GM12865 (cell line): ENCODE data around the gene TEPSIN.

Experiments
- DNase-seq: peaks from one replicate; pipeline ENCODE4 v3.0.0; 2010; ENCODE audit warnings: low read depth
- H3K4me3 ChIP-seq: 2 replicates; pipeline ENCODE4 v1.5.1; 2011; ENCODE audit warnings: mild to moderate bottlenecking, low read depth, low read length, control low read depth
- CTCF ChIP-seq: IDR thresholded peaks from 2 replicates; pipeline ENCODE4 v1.5.1; 2011; ENCODE audit warnings: low read length, control low read depth, low read depth, inconsistent platforms; ENCODE audit not compliant: insufficient read depth; ENCODE audit errors: missing control alignments

TEPSIN gene

GRCh38 chr17:81276781-81277180 is 37.9 kb upstream of the TEPSIN start:
- TF ChIP-seq CTCF: no peak
- H3K4me3 ChIP-seq: no peak overlapping the region

GRCh38 chr17:81274471-81274855 is 35.6 kb upstream of the TEPSIN start:
- TF ChIP-seq CTCF: no peak
- no peak overlapping the region for H3K4me3 ChIP-seq
- DNase-seq: no peak

More at GRCh38 chr17:81276781-81277180, 37.9 kb upstream of the TEPSIN start:
- DNase-seq: no peak

GRCh38 chr17:81273698-81274470 is 35.0 kb upstream of the TEPSIN start:
- DNase-seq: no peak
- TF ChIP-seq CTCF: no peak
- no peak overlapping the region for H3K4me3 ChIP-seq

GRCh38 chr17:81272616-81273015 is 33.8 kb upstream of the TEPSIN start:
- DNase-seq: no peak
- TF ChIP-seq CTCF: no peak
- H3K4me3 ChIP-seq: no peak overlapping the region

GRCh38 chr17:81271226-81271625 is 32.4 kb upstream of the TEPSIN start:
- H3K4me3 ChIP-seq: no peak overlapping the region
- TF ChIP-seq CTCF: no peak
- no peak for DNase-seq

- no peak for TF ChIP-seq CTCF
- no peak overlapping the region for H3K4me3 ChIP-seq
- no peak for DNase-seq
Measured at GRCh38 chr17:81270279-81270678, 31.4 kb upstream of the TEPSIN start.
